HFFc6 (cell line): ENCODE data around the gene TRAFD1. TPM values are rescaled to one million over a fixed set of nuclear protein-coding genes. Genes with fewer than 3 reads are reported as not detected.
A peak's percentile ranks its signal among the peaks of the same experiment; 100 is the strongest.

Source experiments
- DNase-seq: peaks from one replicate; pipeline ENCODE4 v3.0.0-alpha.2; 2018
- H3K27ac Mint-ChIP-seq: 2 replicates; pipeline ENCODE4 v1.8.0; 2020; ENCODE audit warnings: mild to moderate bottlenecking, mixed read lengths
- H3K27me3 Mint-ChIP-seq: 2 replicates; pipeline ENCODE4 v1.8.0; 2021; ENCODE audit warnings: mild to moderate bottlenecking, moderate library complexity, mixed read lengths; ENCODE audit not compliant: insufficient read depth
- H3K36me3 Mint-ChIP-seq: 2 replicates; pipeline ENCODE4 v1.8.0; 2021; ENCODE audit warnings: low read depth, mixed read lengths
- H3K4me1 Mint-ChIP-seq: 2 replicates; pipeline ENCODE4 v1.8.0; 2020; ENCODE audit warnings: low read depth, mixed read lengths
- H3K4me3 Mint-ChIP-seq: 2 replicates; pipeline ENCODE4 v1.8.0; 2020; ENCODE audit warnings: mild to moderate bottlenecking, moderate library complexity, mixed read lengths
- H3K9me3 Mint-ChIP-seq: 2 replicates; pipeline ENCODE4 v1.8.0; 2020; ENCODE audit warnings: mild to moderate bottlenecking, mixed read lengths
- CTCF ChIP-seq: fragments of 200-600 bp; sonication (generic); IDR thresholded peaks from 2 replicates; pipeline ENCODE4 v1.5.0; 2021; ENCODE audit warnings: antibody characterized with exemption, mild to moderate bottlenecking
- total RNA-seq, 6 experiments: library from RNA; stranded (reverse); fragmentation: NEBNext Ultra II Directional; extraction: Animal tissue kit (Norgen Biotek cat#: 25700); gene quantifications; 2 replicates in 1 of 6; 3 replicates in 5 of 6; pipeline ENCODE4 v1.2.3, GENCODE V29; 2021

TRAFD1 gene
- total RNA-seq, 6 experiments from 2014 or later, result 22.8 to 25.1 (median 24.0) TPM

DNA sequence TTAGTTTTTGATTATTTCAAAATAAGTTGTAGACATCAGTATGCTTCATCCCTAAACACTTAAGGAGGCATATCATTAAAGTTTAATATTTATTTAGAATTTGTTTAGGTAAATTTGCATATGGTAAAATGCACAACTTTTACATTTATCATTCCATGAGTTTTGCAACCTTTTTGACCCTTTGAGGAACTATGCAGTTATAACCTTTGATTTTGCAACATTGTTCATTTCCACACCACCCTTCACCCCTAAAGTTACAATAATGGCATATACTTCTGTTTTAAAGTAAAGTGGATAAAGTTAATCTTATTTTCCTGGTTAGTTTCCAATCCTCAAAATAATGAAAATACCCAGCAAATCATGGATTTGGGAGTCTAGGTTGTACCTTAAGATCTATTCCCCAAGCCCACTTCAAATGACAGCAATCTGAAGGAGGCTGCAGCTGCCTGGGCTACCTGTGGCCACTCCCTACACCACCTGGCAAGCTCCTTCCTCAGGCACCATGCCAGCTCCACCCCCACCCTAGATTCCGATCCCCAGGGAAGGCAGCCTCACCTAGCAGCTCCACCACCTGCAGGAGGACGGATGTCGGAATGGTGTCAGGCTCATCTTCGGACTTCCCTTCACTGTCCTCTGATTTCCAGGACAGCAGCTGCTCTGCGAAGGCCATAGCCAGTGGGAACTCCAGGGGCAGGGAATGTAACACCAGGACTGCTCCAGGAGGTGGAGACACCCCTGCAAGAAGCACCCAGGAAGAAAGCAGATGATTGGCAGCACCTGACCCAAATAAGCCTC is 65.1 kb downstream of the TRAFD1 start:
- DNase-seq, result no peak
- peaks cover 7% of the 10 kb centered on the region; the same call in 1 of the 2 replicates for H3K36me3 Mint-ChIP-seq
- H3K4me1 Mint-ChIP-seq, result no peaks in the 10 kb centered on the region
- TF ChIP-seq CTCF, result no peak
- no peaks in the 10 kb centered on the region for H3K9me3 Mint-ChIP-seq
- H3K27me3 Mint-ChIP-seq, result no peaks in the 10 kb centered on the region; the same call in 1 of the 2 replicates
- no peak overlapping the region for H3K4me3 Mint-ChIP-seq
- no peak overlapping the region for H3K27ac Mint-ChIP-seq

DNA sequence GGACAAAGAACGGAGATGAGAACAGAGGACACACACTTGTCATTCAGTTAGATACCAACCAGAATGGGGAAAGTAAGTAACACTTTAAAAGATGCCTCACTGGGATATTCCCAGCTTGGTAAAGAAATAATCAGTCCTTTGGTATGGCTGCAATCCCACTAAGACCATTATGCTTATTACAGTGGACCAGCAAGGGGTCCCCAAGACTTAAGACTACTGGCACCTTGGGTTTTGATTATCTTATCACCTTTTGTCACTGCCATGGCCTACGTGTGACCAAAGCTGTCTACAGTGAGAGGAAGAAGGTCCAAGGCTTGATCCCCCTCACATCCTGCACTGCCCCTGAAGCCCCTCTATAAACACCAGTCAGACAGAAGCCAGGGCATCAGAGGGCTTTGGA is 65.8 kb downstream of the TRAFD1 start:
- no peaks in the 10 kb centered on the region for H3K9me3 Mint-ChIP-seq
- no peaks in the 10 kb centered on the region for H3K4me1 Mint-ChIP-seq
- no peak overlapping the region for H3K27ac Mint-ChIP-seq
- no peak overlapping the region for H3K4me3 Mint-ChIP-seq
- peaks cover 7% of the 10 kb centered on the region; the same call in 1 of the 2 replicates for H3K36me3 Mint-ChIP-seq
- no peaks in the 10 kb centered on the region; the same call in 1 of the 2 replicates for H3K27me3 Mint-ChIP-seq
- DNase-seq, result no peak
- no peak for TF ChIP-seq CTCF

DNA sequence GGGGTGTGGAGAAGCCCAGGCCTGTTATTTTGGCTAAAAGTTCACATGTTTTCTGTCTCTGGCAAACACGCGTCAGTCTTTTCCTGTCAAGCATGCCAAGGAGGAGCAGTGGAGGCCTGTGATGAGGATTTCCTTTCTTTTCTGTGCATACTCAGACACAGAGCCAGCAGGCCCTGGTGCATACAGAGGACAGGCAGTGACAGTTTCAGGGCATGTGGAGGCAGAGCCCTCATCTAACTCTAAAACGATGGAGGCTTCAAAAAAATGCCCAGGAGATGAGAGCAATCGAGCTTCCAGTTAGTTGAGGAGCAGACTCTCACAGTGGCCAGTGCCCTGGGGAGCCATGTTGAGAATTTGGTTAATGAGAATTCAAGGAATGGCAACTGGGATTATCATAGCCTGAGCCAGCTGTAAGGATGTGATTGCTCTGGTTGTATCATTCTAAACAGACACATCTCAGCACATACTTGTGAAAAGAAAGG is 66.5 kb downstream of the TRAFD1 start:
- no peaks in the 10 kb centered on the region for H3K9me3 Mint-ChIP-seq
- H3K27me3 Mint-ChIP-seq, result peaks cover 3% of the 10 kb centered on the region; the same call in 1 of the 2 replicates
- no peak for DNase-seq
- no peak overlapping the region for H3K4me3 Mint-ChIP-seq
- no peaks in the 10 kb centered on the region for H3K4me1 Mint-ChIP-seq
- peak overlapping the region; percentile 10; the same call in 1 of the 2 replicates for H3K27ac Mint-ChIP-seq
- H3K36me3 Mint-ChIP-seq, result peaks cover 7% of the 10 kb centered on the region; the same call in 1 of the 2 replicates
- no peak for TF ChIP-seq CTCF

- peaks cover 3% of the 10 kb centered on the region; the same call in 1 of the 2 replicates for H3K27me3 Mint-ChIP-seq
- no peak overlapping the region for H3K4me3 Mint-ChIP-seq
- H3K4me1 Mint-ChIP-seq, result no peaks in the 10 kb centered on the region
- no peak overlapping the region for H3K27ac Mint-ChIP-seq
- TF ChIP-seq CTCF, result no peak
- no peak for DNase-seq
- H3K36me3 Mint-ChIP-seq, result peaks cover 7% of the 10 kb centered on the region; the same call in 1 of the 2 replicates
- H3K9me3 Mint-ChIP-seq, result no peaks in the 10 kb centered on the region
Measured at GRCh38 chr12:112192475-112192874, 67.1 kb downstream of the TRAFD1 start.

DNA sequence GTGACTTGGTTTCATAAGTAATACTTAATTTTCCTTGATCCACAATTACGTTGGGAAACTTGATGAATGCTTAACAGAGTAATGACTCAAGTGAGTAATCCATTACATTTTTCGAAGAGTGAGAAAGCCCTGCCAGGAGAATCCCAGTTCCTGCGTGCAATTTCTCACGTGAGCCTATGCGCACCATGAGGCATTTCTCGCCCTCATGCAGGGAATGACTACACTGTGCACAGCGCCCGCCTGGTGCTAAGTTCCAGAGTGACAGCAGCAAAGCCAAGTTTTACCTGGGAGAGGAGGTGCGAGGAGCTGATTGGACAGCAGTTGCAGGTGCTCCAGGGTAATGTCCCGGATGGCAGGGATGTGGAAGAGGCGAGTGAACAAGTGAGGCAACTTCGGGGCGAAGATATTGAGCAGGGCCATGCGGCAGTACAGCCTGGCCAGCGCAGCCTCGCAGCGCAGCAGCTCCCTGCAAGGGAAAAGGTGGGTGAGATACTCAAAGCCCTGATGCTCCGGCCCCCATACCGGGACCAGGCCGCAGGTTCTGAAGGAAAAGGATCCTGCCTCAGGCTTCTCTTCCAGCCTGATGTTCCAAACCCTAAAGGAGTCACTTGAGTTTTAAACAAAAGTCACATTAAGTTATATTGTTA is 69.4 kb downstream of the TRAFD1 start:
- no peak overlapping the region for H3K4me3 Mint-ChIP-seq
- no peak for TF ChIP-seq CTCF
- no peaks in the 10 kb centered on the region for H3K4me1 Mint-ChIP-seq
- no peak overlapping the region for H3K27ac Mint-ChIP-seq
- no peak for DNase-seq
- H3K27me3 Mint-ChIP-seq, result peaks cover 3% of the 10 kb centered on the region; the same call in 1 of the 2 replicates
- peaks cover 13% of the 10 kb centered on the region for H3K36me3 Mint-ChIP-seq
- H3K9me3 Mint-ChIP-seq, result no peaks in the 10 kb centered on the region
